NCI-H1436 treated with DMSO at 0.1 percent for 48 hours (cell line): ENCODE measurements around the gene CHST15.

Experiments used
- DNase-seq: peaks from one replicate; lab custom pipeline; 2025; lab: John Stamatoyannopoulos, UW

The CHST15 gene

DNA sequence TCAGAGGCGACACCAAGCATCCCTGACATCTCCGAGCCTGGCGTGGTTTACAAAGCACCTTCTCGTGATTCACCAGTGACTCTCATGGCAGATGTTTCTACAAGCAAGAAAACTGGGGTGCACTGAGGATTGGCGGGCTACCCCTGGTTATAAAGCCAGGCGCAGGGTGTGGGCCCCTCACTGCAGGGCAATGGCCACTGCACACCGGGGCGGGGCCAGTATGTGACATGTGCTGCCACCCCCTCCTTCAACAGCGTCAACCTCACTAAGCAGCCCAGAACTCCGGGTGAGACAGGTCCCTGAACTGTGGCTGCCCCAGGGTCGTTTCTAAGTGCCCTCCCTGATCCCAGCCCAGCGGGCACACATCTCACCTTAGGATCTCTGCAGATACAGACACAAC is 63.8 kb downstream of the CHST15 start:
- no peak for DNase-seq

GRCh38 chr10:124028700-124029480 is 64.5 kb downstream of the CHST15 start:
- DNase-seq = no peak

GRCh38 chr10:124027651-124028050 is 65.7 kb downstream of the CHST15 start:
- DNase-seq = no peak

DNA sequence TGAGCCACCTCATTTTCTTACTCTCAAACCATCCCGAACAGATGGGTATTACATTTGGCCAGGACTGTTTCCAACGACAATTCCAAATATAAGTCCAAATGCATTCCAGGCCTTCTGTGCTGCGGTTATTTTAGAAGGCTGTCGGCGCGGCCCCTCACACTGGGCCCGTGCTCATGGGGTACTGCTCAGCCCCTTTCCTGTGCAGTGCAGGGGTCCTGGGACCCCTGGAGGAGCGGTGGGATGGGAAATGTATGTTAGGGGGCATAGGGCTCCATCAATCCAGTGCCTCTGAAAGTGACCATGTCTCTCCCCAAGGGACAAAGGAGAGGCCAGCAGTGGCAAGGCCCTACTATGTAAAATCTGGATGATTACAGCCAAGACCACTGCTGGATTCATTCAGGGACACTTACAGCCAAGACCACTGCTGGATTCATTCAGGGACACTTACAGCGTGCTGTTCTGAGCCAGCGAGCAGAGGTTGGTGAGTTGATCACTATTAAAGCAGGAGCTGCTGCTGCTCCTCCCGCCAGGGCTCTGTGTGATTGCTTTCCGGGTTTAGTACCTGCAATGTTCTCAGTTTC is 66.3 kb downstream of the CHST15 start:
- DNase-seq = no peak

DNA sequence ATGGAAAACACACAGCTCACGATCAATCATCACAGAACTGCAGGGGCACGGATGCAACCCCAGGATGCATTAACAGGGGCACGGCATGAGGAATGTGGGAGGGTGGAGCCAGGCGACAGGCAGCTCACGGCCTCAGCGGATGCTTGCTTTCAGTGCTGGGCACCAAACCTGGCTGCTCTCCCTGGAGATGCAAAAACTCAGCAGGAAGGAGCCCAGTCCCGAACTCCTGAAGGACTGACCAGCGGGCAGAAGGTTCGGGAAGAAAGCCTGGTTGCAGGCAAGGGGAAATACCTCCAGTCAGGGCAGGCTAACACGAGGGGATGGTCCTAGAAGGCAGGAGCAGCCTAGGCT is 66.8 kb downstream of the CHST15 start:
- no peak for DNase-seq

GRCh38 chr10:124025660-124026588 is 67.5 kb downstream of the CHST15 start:
- DNase-seq = no peak

- no peak for DNase-seq
These were observed 68.2 kb downstream of the CHST15 start for GRCh38 chr10:124025152-124025551.

DNA sequence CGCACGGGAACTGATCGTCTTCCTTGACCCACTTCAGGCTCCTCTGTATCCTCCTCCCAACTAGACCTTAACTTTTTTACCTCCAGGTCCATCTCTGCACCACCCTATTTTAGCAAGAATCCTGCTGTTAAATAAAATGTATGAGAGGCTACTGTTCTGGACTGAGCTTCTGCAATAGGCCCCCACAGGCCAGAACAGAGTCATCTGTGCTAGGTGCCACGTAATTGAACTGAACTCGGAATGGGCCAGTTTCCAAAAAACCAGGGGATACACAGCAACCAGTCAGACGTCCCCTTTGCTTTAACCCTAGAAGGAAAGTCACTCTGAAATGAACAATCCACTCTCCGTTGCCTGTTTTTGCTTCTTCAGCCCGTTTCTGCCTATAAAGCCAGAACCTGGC is 71.3 kb downstream of the CHST15 start:
- no peak for DNase-seq

DNA sequence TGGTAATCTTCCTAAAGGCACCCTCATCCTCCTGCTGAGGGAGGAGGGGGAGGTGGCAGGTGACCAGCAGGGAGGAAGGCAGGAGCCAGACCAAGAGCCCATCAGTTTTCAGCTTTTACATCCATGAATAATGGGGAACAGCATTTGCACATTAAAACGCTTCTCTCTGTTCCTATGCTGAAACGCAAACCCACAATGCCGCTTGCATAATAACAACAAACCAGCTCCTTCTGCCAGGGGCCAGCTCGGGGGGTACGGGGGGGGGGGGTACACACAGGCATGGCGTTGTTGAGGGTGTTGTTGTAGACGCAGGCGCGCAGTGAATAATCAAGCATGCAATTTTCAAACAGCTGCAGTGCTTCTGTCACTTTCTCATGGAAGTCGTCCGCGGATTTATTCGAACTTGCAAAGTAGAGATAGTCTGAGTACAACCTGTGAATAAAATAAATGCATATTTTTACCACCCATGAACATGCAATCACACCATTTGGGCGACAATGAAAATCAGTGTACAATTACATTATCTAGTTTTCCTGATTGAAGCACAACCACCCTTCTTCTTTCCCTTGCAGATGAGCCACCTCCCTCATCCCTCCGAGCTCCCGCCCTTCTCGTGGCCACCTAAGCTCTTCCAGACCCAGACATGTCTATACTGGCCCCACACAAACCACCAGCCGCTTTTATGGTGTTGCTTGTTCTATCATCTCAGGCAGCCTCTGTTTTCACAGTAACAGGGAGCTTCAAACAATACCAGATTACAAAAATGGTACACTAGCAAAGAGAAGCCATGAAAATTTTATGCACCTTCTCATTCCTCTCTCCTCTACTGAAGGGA is 72.2 kb downstream of the CHST15 start:
- DNase-seq = no peak

DNA sequence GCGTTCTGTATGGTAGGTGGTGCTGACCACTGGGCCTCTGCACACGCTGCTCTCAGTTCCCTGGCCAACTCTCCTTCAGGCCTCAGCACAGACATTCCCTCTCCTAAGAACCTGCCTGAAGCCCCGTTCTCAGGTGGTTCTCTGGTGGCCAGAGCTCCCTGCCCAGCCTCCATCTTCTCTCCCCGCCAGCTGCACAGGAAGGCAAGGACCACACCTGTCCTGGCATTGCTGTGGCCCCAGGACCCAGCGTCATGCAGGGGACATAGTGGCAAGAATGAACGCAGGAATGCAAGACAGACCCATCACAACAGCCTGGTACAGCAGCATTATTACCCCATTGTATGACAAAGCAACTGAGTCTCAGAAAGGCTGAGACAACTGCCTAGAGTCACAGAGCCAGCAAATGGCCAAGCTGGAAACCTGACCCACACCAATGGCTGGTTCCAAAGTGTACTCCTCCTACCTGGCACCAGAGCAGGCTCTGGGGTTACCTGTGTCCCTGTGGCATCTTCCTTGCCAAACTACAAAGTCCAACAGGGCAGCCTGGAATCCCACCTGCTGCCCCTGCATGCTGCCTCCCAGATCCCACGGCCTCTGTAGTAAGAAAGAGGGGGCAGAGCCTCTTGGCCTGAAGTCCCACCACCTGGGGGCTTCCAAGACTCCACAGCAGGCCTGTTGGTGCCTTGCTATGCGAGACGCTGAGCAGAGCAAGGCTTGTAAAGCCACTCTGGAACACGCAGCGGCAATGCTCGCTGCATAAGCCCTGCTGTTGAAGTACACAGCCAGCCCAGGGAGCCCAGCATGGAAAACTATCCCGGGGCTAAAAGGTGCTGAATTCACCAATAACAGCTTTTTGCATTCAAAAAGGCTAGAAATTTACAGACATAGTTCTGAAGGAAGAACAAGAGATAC is 73.3 kb downstream of the CHST15 start:
- DNase-seq = no peak

DNA sequence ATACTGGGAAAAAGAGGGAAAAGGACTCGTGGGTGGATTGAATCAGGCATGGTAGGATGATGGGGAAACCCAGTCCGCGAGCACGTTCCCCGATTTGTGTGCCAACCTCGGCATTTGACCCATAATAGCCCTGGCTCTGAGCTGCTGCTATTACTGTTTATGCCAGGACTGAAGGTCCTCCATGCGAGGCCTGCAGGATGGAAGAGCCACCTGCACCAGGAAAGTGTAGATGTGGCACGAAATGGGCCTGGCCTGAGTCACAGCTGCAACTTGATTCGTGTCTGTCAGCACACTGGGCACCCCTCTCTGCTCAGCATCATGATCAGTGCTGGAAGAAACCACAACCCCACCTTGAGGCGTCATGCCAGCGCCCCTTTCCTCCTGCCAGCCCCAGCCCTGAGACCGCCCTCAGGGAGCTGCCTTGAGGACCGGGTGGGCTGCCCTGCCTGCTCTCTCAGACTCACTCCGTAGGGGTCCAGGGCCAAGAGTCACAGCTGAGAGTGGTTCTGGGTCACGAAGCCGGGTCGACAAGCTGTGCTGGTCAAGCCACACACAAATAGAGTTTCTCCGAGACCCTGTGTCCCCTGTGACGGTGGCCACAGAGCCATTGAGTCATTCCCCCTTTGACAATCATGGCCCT is 74.4 kb downstream of the CHST15 start:
- no peak for DNase-seq

DNA sequence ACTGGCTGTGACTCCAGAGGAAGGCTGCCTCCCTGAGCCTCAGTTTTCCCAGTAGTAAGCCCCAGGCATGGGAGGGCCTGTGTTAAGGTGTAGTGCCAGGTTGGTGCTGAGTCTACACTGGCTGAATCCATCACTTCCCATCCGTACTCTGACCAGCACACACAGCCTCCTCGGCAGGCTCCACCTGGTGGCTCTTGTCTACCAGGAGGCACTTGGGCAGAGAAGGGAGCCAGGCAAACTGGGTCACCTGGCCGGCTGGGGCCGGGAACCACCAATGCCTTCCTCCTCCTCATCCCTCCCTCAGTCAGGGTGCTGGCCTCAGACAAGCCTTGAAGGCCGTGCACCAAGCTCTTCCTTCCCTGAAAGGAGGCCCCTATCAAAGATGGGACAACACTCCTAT is 75.7 kb downstream of the CHST15 start:
- DNase-seq = no peak

- DNase-seq = no peak
These were observed 76.5 kb downstream of the CHST15 start for GRCh38 chr10:124016804-124017375.

- DNase-seq = no peak
These were observed 77.4 kb downstream of the CHST15 start for GRCh38 chr10:124015991-124016390.

DNA sequence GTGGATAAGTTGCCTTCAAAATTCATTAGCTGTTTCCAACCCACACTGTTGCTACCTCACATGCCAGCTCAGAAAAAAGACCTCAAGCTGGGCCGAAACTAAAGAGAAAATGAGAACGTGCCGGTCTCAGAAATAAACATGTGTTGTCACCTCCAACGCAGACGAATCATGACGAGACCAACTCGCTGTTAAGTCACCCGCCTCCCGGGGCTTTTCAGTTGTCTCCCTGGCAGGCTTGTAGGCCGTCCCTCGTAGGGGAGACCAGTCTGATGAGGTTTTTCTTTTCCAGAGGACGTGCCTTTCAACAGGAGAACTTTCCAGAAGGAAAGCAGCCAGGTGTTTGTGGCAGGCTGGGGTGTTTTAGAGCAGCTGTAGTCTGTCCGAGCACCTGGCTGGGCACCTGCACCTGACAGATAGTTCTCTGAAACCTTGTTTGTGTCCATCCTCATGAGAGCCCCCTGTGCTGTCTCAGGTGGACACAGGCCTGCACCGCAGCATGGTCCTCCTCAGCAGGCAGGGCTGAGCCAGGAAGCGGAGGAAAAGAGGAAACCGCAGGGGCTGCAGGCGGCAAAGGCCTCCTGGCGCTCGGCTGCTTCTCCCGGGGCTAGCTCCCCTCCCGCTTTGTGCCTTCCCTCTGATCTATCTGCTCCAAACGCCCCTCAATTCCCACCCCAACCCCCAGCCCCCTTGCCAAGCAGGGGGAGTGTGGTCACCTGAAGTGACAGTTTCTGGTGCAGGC is 78.8 kb downstream of the CHST15 start:
- no peak for DNase-seq

DNA sequence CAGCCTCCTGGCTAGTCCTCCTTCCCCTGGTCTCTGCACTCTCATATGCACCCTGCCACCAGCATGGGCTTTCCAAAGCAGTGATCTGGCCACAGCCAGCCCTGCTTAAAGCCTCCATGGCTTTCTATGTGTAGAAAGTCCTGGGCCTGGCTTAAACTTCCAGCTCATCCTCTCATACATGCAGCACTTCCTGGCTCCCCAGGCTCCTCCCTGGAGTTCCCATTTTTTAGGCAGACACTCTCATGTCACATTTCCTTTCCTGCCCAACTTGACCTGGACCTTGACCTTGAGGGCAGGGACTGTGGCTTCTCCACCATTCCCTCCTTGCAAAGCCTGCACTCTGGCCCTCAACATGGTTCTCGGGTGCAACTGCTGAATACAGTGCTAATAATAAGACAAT is 79.5 kb downstream of the CHST15 start:
- DNase-seq = no peak

GRCh38 chr10:124012991-124013390 is 80.4 kb downstream of the CHST15 start:
- no peak for DNase-seq

- DNase-seq = no peak
These were observed 80.8 kb downstream of the CHST15 start for GRCh38 chr10:124012583-124012982.

- no peak for DNase-seq
These were observed 81.3 kb downstream of the CHST15 start for GRCh38 chr10:124012066-124012465.
